ACHN (cell line): Measurements from ENCODE around the gene EIF1.
A peak's percentile ranks its signal among the peaks of the same experiment; 100 is the strongest.
"Not testable (repeated sequence)": the region's sequence is repeated elsewhere in the genome, so short reads cannot be mapped to it uniquely, and the experiment has no call there.

Source experiments
- DNase-seq: peaks from one replicate; pipeline ENCODE4 v3.0.0-alpha.2; 2015
- in situ Hi-C: cut with HindIII; loops from 2 replicates; pipeline ENCODE4 v1.10.0; 2017; ENCODE audit warnings: low sequenced_read_pairs, low pct_ligation_motif_present, low pct_unique_long_range_greater_than_20kb

Gene EIF1

DNA sequence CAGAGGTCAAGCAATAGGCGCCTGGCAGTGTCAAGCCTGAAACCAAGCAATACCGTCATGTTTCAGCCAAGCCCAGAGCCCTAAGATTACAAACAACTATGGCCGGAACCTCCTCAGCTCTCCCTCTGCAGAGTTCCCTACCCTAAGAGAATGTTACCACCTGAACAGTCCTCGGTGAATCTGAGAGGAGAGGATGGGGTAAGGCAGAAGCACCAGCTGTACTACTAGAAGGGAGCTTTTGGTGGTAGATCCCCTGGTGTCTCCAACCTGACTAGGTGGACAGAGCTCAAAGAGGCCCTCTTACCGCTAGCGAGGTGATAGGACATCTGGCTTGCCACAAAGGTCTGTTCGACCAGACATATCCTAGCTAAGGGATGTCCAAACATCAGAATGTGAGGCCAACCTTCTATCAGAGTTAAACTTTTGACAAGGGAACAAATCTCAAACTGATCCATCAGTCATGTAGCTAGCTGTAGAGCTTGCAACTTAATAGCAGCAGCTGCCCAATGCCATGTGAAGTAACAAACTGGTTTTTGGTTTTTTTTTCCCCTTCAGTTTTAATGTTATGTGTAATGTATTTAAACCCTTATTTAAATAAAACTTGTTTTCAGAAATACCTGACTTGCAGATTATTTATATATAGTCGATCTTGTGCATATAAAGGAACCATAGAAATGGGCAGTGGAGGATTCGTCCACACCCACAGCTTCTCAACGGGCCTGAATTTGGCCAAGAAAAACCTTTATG lies 2.5 kb downstream of the EIF1 start:
- no peak for DNase-seq
- in situ Hi-C loops, result no loop called here

DNA sequence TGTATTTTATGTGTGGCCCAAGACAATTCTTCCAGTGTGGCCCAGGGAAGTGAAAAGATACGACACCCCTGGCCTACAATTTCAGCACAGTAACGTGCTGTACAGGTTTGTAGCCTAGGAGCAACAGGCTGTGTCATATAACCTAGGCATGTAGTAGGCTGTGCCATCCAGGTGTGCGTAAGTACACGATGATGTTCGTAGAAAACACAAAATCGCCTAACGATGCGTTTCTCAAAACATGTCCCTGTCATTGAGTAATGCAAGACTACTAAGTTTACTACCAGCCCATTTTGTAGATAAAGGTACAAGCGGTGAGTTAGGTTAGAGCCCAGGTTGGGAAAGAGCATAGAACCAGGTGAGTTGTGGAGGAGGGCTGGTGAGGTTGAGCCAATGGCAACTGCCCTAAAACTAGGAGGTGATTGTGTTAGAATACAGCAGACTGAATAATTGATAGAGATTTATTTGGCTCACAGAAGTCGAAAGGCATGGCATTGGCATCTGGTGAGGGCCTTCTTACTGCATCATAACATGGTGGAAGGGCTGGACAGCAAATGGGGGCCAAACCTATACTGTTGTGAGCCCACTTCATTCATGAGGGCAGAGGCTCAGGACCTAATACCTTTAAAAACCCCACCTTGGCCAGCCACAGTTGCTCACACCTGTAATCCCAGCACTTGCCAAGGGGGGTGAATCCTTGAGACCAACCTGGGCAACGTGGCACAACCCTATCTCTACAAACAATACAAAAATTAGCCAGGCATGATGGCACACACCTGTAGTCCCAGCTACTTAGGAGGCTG lies 4.2 kb downstream of the EIF1 start:
- in situ Hi-C loops, result no loop called here

DNA sequence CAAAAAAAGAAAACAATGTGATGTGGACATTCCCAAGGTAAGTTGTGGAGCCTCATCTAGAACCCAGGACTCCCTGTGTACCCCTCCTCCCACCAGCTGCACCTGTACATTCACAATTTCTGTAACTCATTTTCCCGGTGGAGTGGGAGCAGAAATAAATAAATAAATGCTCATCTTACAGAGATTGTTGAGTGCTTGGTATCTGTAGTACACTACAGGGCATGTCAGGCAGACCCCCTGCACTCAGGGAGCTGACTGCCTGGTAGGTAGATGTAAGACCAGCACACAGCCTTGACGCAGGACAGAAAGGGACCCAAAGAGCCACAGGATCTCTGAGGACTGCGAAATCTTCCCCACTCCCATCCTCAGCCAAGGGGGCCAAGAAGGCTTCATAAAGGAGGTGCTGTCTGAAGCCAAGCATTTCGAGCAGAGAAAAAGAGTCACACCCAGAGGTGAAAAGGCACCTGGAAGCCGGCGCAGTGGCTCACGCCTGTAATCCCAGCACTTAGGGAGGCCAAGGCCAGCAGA lies 6.5 kb downstream of the EIF1 start:
- in situ Hi-C loops, result no loop called here
- no peak for DNase-seq

More for the DNA sequence above, 4.2 kb downstream of the EIF1 start:
- no peak for DNase-seq

DNA sequence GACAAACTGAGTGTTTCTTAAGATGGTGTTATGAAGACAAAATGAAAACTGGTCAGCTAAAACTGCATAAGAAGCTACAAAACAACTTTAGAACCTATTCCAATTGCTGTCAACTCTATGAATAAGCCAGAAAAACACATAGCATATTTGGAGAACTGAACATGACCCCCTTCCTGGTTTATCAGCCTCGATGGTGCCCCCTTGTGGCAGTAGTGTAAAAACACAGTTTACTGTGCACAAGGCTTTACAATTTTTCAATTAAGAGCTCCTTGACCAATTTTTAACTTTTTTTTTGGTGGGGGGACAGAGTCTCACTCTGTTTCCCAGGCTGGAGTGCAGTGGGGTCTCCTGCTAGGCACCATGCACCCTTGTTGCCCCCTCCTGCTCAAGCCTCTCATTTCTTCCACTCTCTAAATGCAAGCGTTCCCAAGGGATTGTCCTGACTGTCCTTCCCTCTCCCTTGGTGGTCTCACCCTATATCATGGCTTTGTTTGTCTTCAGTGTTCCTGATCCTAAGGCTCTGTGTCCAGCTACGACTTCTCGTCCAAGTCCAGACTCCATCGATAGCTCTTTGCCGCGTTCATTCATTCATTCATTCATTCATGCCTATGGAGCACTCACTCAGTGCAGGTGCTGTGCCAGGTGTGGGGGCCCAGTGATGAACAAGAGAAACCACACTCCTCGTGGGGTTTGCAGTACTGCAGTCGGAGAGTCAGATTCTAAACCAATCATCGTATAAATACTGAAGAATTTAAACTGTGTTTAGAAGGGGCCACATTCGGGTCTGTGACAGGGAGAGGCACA lies 7.5 kb downstream of the EIF1 start:
- peak; percentile 81 for DNase-seq
- in situ Hi-C loops, result no loop called here

DNA sequence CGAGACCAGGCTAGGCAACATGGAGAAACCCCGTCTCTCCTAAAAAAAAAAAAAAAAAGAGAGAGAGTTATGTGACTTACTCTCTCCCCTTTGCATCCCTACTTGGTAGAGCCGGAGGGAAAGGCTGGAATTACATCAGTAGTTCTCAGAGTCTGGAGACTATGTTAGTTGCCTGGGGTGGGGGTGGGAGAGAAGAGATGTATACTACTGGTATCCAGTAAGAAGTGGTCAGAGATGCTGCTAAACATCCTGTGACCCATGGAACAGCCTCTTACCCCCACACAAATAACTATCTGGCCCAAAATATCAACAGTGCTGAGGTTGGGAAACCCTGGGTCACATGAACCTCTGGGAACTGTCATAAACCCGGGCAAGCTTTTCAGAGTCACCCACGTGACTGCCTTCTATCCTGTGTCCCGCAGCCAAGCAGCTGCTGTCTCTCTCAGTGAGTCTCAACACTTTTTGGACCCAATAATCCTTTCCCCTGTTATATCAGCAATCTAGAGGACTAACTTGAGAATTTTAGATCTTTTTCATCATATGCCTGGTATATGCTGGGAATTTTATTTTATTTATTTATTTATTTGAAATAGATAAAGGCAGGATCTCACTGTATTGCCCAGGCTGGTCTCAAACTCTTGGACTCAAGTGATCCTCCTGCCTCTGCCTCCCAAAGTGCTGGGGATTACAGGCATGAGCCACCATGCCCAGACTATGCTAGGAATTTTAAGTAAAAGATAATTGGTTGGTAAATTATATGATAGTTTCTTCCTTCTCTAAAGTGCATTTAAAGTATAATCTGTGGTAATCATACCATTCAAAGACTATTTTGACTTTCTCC lies 8.7 kb downstream of the EIF1 start:
- no peak for DNase-seq
- in situ Hi-C loops, result no loop called here

DNA sequence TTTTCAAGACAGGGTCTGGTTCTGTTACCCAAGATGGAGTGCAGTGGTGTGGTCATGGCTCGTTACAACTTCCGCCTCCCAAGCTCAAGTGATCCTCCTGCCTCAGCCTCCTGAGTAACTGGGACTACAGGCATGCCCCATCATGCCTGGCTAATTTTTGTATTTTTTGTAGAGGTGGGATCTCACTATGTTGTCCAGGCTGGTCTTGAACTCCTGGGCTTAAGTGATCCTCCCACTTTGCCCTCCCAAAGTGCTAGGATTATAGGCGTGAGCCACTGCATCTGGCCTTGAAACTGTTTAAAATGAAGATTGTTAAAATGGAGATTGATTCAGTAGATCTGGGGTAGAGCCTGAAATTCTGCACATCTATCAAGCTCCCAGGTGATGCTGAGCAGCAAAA lies 12.2 kb downstream of the EIF1 start:
- DNase-seq, in situ Hi-C loops: not testable (repeated sequence)

DNA sequence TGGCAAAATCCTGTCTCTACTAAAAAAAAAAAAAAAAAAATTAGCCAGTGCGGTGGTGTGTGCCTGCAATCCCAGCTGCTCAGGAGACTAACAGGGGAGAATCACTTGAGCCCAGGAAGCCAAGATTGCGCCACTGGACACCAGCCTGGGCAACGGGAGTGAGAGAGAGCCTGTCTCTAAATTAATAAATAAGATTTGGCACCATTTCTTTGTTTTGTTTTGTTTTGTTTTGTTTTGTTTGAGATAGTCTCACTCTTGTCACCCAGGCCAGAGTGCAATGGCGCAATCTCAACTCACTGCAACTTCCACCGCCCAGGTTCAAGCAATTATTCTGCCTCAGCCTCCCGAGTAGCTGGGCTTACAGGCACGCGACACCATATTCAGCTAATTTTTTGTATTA lies 14.0 kb downstream of the EIF1 start:
- DNase-seq, result no peak
- in situ Hi-C loops, result no loop called here

DNA sequence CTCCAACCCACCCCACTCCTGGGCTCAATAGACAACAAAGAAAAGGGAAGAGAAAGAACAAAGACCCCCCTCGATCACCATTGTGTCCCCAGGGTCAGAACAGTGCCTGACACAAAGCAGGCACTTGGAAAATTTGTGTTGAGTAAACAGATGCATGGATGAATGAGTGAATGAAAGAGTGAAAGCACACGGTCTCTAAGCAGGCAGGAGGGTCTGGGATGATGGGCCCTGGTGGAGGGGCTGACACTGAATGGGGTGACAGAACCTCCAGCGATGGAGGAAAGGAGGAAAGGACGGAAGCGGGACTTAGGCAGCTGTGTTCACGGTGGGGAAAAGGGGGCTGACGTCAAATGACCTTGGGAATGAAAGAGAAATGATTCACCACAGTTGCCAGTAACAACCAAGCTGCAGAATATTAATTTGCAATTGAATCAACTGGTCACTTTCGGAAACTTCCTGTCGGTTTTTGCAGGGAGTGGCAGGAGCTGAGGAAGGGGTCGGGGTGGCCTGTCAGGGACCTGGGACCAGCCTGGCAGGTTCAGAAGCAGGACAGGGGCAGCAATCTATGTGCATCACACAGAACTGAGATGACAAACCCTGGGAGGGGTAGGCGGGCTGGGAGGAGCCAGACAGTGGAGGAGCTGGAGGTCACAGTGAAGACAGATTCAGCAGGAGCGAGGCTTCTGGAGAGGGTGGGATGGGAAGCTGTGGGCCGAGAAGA lies 16.7 kb downstream of the EIF1 start:
- in situ Hi-C loops, result no loop called here

DNA sequence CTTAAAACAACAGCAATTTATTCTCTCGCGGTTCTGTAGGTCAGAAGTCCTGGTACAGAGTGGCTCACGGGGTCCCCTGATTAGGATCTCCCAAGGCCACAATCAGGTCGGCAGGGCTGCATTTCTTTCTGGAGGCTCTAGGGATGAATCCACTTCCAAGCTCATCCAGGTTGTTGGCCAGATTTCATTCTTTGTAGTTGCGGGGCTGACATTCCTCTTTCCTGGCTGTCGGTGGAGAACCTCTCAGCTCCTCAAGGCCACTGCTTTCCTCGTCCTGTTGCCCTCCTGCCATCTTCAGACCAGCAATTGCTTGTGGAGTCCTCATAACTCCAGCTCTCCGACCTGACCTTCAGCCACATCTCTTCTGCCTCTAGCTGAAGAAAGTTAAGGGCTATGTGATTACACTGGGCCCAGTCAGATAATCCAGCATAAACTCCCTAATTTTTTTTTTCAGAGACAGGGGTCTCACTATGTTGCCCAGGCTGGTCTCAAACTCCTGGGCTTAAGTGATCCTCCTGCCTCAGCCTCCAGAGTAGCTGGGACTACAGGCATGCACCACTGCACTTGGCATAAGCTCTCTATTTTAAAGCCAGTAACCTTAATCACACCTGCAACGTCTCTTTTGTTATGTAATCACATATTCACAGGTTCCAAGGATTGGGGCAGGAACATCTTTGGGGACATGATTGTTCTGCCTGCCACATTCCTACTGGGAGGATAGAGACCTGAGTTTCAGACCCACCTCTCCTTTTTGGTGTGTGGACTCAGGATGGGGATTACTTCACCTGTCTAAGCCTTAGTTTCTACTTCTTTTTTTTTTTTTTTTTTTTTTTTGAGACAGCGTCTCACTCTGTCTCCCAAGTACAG lies 19.4 kb downstream of the EIF1 start:
- DNase-seq, result no peak
- in situ Hi-C loops, result no loop called here

More for the DNA sequence above, 16.7 kb downstream of the EIF1 start:
- no peak for DNase-seq

DNA sequence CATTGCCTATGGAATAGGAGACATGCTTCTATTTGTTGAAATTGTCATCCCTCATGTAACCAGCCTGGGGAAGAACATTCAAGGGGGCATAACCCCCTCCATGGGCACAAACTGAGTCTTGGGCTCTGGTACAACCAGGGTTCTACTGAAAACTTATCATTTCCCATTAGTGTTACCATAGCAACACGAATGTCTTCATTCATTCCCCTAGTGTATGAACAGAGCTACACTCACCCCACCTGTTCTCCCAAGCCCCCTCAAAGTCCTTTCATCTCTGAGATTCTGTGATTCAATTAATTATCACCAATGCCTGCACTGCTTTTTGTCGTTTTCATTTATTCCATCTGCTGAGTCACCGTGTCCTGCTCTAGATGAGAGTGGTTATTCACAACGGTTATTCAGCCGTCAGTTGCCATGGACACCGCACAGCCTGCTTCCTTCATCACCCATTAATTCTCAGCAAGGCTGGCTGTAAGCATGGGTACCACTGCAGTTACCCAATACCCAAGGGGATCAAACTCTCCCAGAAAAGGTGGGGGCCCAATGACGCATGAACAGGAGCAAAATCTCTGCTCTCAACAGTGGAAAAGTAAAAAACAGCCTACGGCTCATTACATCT lies 21.9 kb downstream of the EIF1 start:
- peak; percentile 58 for DNase-seq
- in situ Hi-C loops, result no loop called here

DNA sequence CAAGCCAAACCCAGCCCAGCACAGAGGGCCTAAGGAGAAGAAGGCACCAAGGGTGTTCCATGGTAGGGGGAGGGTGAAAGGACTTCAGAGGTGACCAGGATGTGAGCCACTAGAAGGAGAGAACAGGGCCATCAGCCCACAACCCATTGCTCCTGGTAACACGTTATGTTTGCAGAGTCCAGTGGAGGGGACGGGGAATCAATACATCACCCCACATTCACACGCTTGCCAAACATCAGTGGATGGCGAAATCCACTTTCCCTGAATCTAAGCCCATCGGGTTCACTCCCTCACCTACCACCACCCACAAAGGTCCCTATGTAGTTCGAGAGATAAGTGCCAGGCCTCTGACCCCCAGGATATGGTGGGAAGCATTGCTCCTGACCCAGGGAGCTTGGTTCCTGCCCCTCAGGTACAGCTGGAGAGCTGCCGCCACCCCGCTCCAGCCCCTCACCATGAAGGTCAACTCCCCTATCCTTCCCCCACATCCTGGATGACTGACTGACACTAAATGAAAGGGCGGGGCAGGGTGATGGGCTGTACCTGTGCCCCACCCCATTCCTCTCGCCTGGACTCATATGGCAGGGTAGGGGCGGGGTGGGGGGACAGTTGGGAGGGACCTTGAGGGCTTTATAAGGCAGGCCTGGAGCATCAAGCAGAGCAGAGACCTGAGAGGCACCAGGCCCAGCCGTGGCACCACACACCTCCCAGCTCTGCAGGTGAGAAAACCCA lies 23.1 kb downstream of the EIF1 start, which contains the start of gene GAST:
TSS of gene GAST (plus strand) at position 663 of the 732 bp plus-strand sequence. CDS start 3,106 bp downstream, outside the sequence.
- DNase-seq, result no peak
- in situ Hi-C loops, result no loop called here

DNA sequence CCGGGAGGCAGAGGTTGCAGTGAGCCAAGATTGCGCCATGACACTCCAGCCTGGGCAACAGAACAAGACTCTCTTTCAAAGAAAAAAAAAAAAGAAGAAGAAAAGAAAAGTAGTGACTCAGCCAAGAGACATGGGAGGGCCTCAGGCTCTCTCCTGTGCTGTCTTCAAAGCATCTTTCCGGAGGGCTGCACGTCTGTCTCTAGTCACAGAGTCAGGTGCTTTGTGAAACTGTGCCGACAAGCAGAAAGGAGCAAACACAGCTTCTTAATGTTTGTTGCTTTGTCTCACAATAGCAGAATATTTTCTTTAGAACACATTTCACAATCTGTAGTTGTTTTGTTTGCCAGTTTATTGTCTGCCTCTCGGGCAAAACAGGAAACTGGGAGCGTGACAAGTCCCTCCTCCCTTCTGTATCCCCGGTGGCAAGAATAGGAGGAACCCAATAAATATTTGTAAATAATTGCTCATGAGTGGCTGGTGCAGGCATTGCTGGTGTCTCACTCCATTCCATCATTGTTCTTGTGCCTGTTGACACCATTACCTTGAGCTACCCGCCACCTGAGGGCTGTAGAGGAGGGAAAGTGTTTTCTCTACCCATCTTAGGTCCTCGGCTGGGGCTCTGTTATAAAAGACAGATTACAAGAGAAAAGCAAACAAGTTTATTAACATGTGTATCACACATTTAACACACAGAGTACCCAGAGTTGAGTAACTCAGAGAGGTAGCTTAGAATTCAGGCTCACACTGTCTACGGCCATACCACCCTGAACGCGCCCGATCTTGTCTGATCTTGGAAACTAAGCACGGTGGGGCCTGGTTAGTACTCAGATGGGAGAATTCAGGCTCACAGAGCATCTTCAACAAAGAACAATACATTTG lies 29.0 kb downstream of the EIF1 start:
- in situ Hi-C loops, result no loop called here
- DNase-seq, result no peak

DNA sequence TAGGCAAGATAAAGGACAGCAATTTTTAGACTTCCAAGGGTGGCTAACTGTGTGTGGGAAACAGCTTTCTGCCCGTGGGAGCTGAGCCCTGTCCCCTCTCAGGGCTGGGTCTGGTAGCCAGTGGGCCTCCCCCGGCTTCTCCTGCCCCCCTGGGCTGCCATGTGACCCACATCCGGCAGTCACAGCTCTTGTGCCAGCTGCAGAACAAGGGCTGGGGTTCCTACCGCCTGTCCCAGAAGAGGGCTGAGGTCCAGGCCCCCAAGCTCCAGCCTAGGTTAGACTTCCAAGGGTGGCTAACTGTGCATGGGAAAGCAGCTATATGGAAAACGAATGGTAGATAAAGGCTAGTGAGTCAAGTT lies 29.6 kb downstream of the EIF1 start:
- DNase-seq, result no peak
- in situ Hi-C loops, result no loop called here

DNA sequence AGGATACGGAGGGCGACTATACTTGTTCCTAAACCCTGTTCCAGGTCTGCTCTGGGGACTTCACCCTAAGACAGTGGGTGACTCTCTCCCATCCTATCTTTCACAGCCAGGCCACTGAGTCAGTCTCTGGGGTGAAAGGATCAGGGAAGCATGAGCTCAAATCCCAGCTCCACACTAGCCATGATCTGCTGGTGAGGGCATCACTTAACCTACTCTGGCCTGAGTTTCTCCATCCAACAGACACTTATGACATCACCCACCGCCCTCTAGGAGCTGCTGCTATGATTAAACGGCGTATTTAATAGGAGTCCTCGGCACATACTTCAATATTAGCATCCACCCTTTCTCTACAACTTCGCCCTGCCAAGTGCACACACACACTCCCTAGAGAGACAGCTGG lies 33.5 kb downstream of the EIF1 start:
- DNase-seq, result no peak
- in situ Hi-C loops, result no loop called here
